ENCODE data around the gene RTN4.

RTN4 gene

DNA sequence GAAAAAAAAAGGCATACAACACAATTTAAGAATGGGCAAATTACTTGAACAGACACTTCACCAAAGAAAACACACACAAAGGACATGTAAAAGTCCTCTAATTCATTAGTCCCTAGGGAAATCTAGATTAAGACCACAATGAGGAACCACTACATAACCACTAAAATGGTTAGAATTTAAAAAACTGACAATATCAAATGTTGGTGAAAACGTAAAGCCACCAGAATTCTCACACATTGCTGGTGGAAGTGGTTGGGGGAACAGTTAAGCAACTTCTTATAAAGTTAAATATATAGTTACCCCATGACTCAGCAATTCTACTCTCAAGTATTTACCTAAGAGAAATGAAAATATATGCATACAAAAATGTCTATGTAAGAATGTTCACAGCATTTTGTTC lies 11.8 kb downstream of the RTN4 start:
- DNase-seq (ENCODE audit: low read depth in 2 of 2) = no peak

- no peak for DNase-seq (ENCODE audit: low read depth in 2 of 2)
These were observed 14.5 kb downstream of the RTN4 start for GRCh38 chr2:55035716-55036115.

GRCh38 chr2:55033921-55034320 lies 16.3 kb downstream of the RTN4 start:
- no peak for DNase-seq (ENCODE audit: low read depth in 2 of 2)

GRCh38 chr2:55033076-55033742 lies 17.0 kb downstream of the RTN4 start:
- DNase-seq (ENCODE audit: low read depth in 2 of 2) = no peak

GRCh38 chr2:55031505-55031904 lies 18.7 kb downstream of the RTN4 start:
- no peak for DNase-seq (ENCODE audit: low read depth in 2 of 2)

GRCh38 chr2:55030766-55031165 lies 19.5 kb downstream of the RTN4 start:
- DNase-seq (ENCODE audit: low read depth in 2 of 2) = no peak

DNA sequence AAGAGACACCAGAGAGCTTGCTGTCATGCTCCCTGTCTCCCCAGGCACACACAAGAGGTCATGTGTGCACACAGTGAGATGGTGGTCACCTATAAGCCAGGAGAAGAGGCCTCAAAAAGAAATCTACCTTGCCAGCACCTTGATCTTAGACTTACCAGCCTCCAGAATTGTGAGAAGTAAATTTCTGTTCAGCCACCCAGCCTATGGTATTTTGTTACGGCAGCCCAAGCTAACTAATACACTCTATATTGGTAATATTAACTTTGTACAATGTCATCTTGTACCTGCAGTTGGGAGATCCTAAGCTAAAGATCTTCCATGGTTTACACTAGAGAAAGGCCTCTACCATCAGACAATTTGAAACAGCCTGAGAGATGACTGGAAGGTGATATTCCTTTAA lies 21.2 kb downstream of the RTN4 start:
- no peak for DNase-seq (ENCODE audit: low read depth in 2 of 2)

DNA sequence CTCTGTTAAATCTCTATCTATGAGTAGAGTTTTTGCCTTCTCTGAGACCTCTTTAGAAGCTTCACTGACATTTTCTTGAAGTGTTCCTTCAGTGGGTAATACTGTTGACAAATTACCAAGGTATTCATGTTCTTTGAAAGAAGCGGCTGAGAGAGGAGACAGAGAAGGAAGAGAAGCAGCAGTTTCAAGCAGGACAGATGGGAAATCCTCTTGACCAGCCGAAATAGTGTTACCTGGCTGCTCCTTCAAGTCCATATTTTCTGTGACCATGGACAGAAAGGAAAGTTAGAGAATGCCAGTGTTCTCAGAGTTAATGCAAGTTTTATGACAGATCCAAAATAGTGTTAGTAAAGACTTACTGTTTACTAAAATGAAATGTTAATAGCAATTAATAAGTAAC lies 23.0 kb downstream of the RTN4 start:
- DNase-seq (ENCODE audit: low read depth in 2 of 2) = no peak

DNA sequence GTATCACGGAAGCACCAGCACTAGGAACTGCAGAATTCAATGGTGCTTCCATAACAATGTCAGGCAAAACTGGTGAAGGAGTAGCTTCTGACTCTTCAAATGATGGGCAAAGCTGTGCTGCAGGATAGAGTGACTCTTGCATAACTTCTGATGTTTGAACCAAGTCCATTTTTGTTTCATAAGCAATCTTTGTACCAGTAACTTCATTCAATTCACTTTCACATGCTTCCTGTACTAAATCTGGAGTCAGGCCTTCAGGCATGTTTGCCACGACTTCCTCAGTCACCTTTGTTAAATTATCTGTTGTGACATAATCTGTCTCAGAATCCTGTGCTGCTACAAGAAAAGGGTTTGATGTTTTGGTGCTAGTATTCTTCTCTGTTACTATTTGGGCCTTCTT lies 24.0 kb downstream of the RTN4 start:
- DNase-seq (ENCODE audit: low read depth in 2 of 2) = no peak

DNA sequence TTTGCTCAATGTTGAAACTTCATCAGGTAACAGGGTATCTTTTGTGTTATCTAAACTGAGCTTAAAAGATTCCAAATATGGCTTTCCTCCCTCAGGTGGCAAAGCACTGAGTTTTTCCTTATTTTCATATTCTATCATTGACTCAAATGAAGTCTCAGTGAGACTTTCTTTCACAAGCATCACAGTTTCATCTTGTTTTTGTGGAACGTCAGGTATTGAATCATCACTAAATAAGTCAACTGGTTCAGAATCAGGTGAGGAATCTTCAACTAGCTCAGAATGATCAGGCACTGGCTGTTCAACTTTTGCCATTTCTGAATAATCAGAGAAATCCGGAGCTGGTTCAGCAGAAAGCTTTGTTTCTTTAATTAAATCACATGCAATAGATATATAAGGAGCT lies 24.6 kb downstream of the RTN4 start:
- no peak for DNase-seq (ENCODE audit: low read depth in 2 of 2)

DNA sequence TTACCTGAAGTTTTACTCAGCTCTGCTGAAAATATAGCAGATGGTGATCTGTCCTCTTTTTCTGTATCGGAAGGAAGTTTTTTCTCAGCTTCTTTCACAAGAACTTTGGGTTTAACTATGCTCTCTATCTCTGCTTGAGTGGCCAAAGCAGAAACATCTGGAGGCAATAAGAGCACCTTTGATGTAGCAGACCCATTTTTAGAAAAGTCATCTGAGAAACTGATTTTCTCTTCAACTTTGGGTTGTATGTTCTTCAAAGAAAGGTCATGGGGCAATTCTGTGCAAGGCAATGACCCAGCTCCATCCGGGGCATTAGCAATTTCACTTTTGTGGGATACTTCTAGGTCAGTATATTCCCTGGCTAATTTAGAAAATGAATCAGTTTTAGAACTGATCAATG lies 25.2 kb downstream of the RTN4 start:
- no peak for DNase-seq (ENCODE audit: low read depth in 2 of 2)

DNA sequence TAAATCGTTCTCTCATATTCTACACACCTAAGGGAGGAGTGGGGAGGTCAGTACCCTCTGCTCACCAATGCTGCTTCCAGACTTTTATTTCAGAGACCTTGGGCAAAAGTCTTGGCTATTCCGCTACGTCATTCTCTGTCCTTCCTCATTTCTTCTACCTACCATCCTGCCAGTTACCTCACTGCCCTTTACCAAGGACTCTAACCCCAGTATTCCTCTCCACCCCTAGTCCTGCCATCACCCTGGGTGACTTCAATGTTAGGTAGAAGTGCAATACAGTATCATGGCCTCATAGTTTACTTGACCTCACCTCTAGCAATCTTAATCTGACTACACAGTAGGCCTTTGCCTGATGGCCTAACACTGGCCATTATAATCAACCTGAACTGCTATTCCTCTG lies 27.8 kb downstream of the RTN4 start:
- DNase-seq (ENCODE audit: low read depth in 2 of 2) = no peak

- DNase-seq (ENCODE audit: low read depth in 2 of 2) = no peak
These were observed 30.6 kb downstream of the RTN4 start for GRCh38 chr2:55019526-55020258.

GRCh38 chr2:55018619-55019018 lies 31.6 kb downstream of the RTN4 start:
- DNase-seq (ENCODE audit: low read depth in 2 of 2) = no peak

DNA sequence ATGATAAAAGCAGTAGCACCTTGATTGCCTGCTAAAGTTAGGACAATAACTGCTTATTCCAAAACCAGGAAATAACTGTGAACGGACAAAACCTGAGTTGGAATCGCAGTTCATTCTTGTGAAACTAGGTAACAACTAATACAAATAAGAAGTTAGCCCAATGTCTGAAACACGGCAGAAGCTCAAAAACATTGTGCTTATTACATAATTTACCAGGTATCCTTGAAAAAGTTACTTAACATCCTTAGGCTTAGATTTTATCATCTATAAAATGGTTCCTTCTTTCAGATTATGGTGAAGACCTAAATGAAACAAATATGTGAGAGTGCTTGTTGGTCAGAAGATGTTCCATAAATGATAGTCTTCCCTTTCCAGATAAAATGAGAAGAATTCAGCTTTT lies 32.4 kb downstream of the RTN4 start:
- no peak for DNase-seq (ENCODE audit: low read depth in 2 of 2)

DNA sequence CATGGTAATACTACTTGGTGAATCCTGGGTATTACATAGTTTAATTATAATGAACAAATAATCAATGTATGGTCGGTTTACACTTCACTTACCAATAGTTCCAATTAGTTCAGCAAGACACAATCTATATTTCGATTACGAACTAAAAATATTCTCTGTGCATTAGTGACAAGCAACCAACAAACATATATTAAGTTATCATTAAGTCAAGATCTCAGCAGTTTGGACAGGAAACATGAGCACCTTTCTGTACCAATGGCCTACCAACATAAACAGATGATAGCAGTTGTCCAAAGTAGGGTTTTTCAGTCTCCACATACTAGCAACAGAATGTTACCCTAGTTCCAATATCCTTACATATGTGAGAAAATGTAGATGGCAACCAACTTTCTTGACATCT lies 32.8 kb downstream of the RTN4 start:
- DNase-seq (ENCODE audit: low read depth in 2 of 2) = no peak

GRCh38 chr2:55014962-55015939 lies 35.0 kb downstream of the RTN4 start:
- no peak for DNase-seq (ENCODE audit: low read depth in 2 of 2)

DNA sequence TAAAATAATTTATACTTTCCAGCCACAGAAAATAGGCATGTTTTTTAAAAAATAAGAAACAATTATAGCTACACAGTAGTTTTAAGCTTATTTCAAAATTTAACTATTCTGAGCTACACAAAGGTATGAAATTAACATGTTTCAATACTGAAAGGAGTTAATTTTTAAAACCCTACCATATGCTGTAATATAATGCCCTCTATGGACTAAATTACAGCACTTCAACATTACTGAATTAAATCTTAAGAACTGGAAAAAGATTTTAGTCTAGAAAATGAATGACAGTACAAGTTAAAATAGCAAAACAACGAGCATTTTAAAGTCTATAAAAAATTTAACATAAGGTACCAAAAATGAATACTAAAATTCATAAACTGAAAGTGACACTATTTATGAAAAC lies 36.3 kb downstream of the RTN4 start:
- DNase-seq (ENCODE audit: low read depth in 2 of 2) = no peak

DNA sequence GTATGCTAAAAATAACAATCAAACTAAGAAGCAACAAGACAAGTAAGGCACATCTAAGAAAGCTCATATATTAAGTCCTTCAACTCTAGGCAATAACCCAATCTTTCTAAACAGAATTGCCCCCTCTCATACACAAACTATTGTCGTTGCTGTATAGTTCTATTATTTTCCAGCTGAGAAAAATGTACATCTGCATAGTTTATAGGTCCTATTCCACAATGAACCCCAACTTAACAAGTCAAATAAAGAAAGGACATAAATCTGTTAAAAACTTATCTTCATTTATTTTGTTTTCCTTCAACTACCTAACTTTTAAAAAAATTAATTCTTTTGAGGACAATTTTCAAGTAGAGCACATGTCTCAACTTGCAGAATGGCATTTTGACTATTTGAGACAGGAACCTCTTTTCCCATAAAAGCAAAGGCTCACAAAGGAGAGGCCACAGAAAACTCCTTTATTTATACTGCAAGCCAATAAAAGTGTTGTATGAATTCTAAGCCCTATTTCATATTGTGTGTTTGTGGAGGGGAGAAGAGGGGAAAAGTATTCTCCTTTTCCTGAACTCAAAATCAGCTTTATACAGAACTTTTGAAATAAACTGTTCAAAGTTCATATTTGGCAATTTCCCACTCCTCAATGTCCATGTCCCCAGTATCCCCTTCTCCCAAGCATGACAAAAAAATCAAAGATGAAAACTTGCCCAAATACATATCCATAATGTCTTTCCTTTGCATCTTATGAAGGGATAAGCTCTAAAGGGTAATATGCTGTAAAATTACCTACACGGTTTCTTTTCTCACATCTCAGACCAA lies 37.4 kb downstream of the RTN4 start:
- DNase-seq (ENCODE audit: low read depth in 2 of 2) = no peak

GRCh38 chr2:55011831-55012671 lies 38.2 kb downstream of the RTN4 start:
- DNase-seq (ENCODE audit: low read depth in 2 of 2) = no peak

DNA sequence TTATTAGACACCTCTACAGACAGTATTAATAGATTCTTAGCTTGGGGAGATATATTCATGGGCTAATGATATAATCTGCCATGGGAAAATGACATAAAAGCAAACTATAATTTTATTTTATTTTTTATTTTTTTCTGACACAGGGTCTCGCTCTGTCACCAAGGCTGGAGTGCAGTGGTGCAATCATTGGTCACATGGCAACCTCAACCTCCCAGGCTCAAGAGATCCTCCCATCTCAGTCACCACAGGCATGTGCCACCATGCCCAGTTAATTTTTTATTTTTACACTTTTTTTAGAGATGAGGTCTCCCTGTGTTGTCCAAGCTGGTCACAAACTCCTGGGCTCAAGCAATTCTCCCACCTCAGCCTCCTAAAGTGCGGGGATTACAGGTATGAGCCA lies 39.3 kb downstream of the RTN4 start:
- no peak for DNase-seq (ENCODE audit: low read depth in 2 of 2)
